NT2/D1 (cell line): ENCODE results near the gene LHFPL3.

Experiments used
- DNase-seq: peaks from one replicate; pipeline ENCODE4 v3.0.0-alpha.2; 2011; ENCODE audit warnings: low read depth, low spot score
- H3K27me3 ChIP-seq: 2 replicates; pipeline ENCODE4 v1.6.0; 2011; ENCODE audit warnings: mild to moderate bottlenecking; ENCODE audit not compliant: insufficient read length, insufficient read depth
- H3K36me3 ChIP-seq: 2 replicates; pipeline ENCODE4 v1.6.1; 2011; ENCODE audit warnings: mild to moderate bottlenecking, low read length, mixed read lengths; ENCODE audit not compliant: insufficient read depth, insufficient read length
- H3K4me1 ChIP-seq: 2 replicates; pipeline ENCODE4 v1.5.1; 2011; ENCODE audit not compliant: insufficient read depth, insufficient read length
- H3K4me3 ChIP-seq: 2 replicates; pipeline ENCODE4 v1.5.1; 2011; ENCODE audit warnings: low read depth; ENCODE audit not compliant: insufficient read length
- H3K9ac ChIP-seq: 2 replicates; pipeline ENCODE4 v1.6.0; 2011; ENCODE audit warnings: low read depth; ENCODE audit not compliant: insufficient read length
- H3K9me3 ChIP-seq: 2 replicates; pipeline ENCODE4 v1.5.1; 2011; ENCODE audit warnings: mild to moderate bottlenecking, low read length; ENCODE audit not compliant: insufficient read depth
- SUZ12 ChIP-seq: IDR thresholded peaks from 2 replicates; pipeline ENCODE4 v1.6.1; 2011; ENCODE audit not compliant: insufficient read length, insufficient read depth; ENCODE audit errors: extremely low read depth
- YY1 ChIP-seq: IDR thresholded peaks from 2 replicates; pipeline ENCODE4 v1.6.1; 2011; ENCODE audit not compliant: insufficient read length, insufficient read depth
- ZNF274 ChIP-seq: IDR thresholded peaks from 2 replicates; pipeline ENCODE4 v1.6.1; 2011; ENCODE audit warnings: mild to moderate bottlenecking, low read depth, low read length

The LHFPL3 gene

GRCh38 chr7:104442481-104442880 lies 114.1 kb downstream of the LHFPL3 start:
- Histone ChIP-seq H3K9me3 (no peaks in the 10 kb centered on the region), H3K9ac (no peak overlapping the region), H3K36me3 (no peaks in the 10 kb centered on the region), H3K4me1 (no peaks in the 10 kb centered on the region), H3K4me3 (no peak overlapping the region), H3K27me3 (no peaks in the 10 kb centered on the region)
- DNase-seq: no peak
- TF ChIP-seq YY1: no peak
- TF ChIP-seq SUZ12: no peak
- no peak for TF ChIP-seq ZNF274

GRCh38 chr7:104444017-104444416 lies 115.6 kb downstream of the LHFPL3 start:
- H3K9me3 ChIP-seq: no peaks in the 10 kb centered on the region
- no peak for TF ChIP-seq ZNF274
- no peak for TF ChIP-seq YY1
- TF ChIP-seq SUZ12: no peak
- DNase-seq: no peak
- no peaks in the 10 kb centered on the region for H3K27me3 ChIP-seq
- H3K9ac ChIP-seq: no peak overlapping the region
- no peaks in the 10 kb centered on the region for H3K36me3 ChIP-seq
- no peaks in the 10 kb centered on the region for H3K4me1 ChIP-seq
- no peak overlapping the region for H3K4me3 ChIP-seq

- no peaks in the 10 kb centered on the region for H3K9me3 ChIP-seq
- H3K36me3 ChIP-seq: no peaks in the 10 kb centered on the region
- H3K27me3 ChIP-seq: no peaks in the 10 kb centered on the region
- no peak overlapping the region for H3K4me3 ChIP-seq
- H3K4me1 ChIP-seq: no peaks in the 10 kb centered on the region
- no peak for DNase-seq
- TF ChIP-seq SUZ12: no peak
- TF ChIP-seq YY1: no peak
- no peak for TF ChIP-seq ZNF274
- H3K9ac ChIP-seq: no peak overlapping the region
Observed at GRCh38 chr7:104445393-104445792, 117.0 kb downstream of the LHFPL3 start.

GRCh38 chr7:104450861-104451260 lies 122.5 kb downstream of the LHFPL3 start:
- Histone ChIP-seq H3K4me1 (no peaks in the 10 kb centered on the region), H3K9ac (no peak overlapping the region), H3K9me3 (no peaks in the 10 kb centered on the region; the same call in 1 of the 2 replicates), H3K27me3 (no peaks in the 10 kb centered on the region), H3K4me3 (no peak overlapping the region), H3K36me3 (no peaks in the 10 kb centered on the region)
- DNase-seq: no peak
- no peak for TF ChIP-seq SUZ12
- no peak for TF ChIP-seq YY1
- TF ChIP-seq ZNF274: no peak

GRCh38 chr7:104453190-104453589 lies 124.8 kb downstream of the LHFPL3 start:
- no peak overlapping the region for H3K9ac ChIP-seq
- no peak for TF ChIP-seq SUZ12
- no peak for TF ChIP-seq YY1
- no peak for TF ChIP-seq ZNF274
- no peak for DNase-seq

GRCh38 chr7:104458875-104459274 lies 130.5 kb downstream of the LHFPL3 start:
- Histone ChIP-seq H3K36me3 (no peaks in the 10 kb centered on the region), H3K9ac (no peak overlapping the region), H3K9me3 (peaks cover under 1% of the 10 kb centered on the region; the same call in 1 of the 2 replicates), H3K4me1 (no peaks in the 10 kb centered on the region), H3K4me3 (no peak overlapping the region), H3K27me3 (no peaks in the 10 kb centered on the region)
- TF ChIP-seq YY1: no peak
- no peak for TF ChIP-seq SUZ12
- TF ChIP-seq ZNF274: no peak
- no peak for DNase-seq

More at GRCh38 chr7:104453190-104453589, 124.8 kb downstream of the LHFPL3 start:
- H3K36me3 ChIP-seq: no peaks in the 10 kb centered on the region
- H3K4me1 ChIP-seq: no peaks in the 10 kb centered on the region
- H3K4me3 ChIP-seq: no peak overlapping the region
- H3K9me3 ChIP-seq: no peaks in the 10 kb centered on the region; the same call in 1 of the 2 replicates
- no peaks in the 10 kb centered on the region for H3K27me3 ChIP-seq

GRCh38 chr7:104469166-104469820 lies 140.9 kb downstream of the LHFPL3 start:
- Histone ChIP-seq H3K27me3 (no peaks in the 10 kb centered on the region), H3K4me3 (no peak overlapping the region), H3K9ac (no peak overlapping the region), H3K4me1 (no peaks in the 10 kb centered on the region), H3K36me3 (no peaks in the 10 kb centered on the region), H3K9me3 (peaks cover 12% of the 10 kb centered on the region; the same call in 1 of the 2 replicates)
- DNase-seq: no peak
- TF ChIP-seq SUZ12: no peak
- TF ChIP-seq ZNF274: no peak
- TF ChIP-seq YY1: no peak

GRCh38 chr7:104480529-104480928 lies 152.1 kb downstream of the LHFPL3 start:
- DNase-seq: no peak
- TF ChIP-seq SUZ12 (no peak), YY1 (no peak), ZNF274 (no peak)
- H3K9me3 ChIP-seq: no peaks in the 10 kb centered on the region
- no peak overlapping the region for H3K9ac ChIP-seq
- H3K36me3 ChIP-seq: no peaks in the 10 kb centered on the region
- H3K4me3 ChIP-seq: no peak overlapping the region
- no peaks in the 10 kb centered on the region for H3K27me3 ChIP-seq
- H3K4me1 ChIP-seq: no peaks in the 10 kb centered on the region
